ENCODE data around the gene TFPI.

TFPI gene

GRCh38 chr2:187435078-187435477 lies 119.2 kb downstream of the TFPI start:
- TF ChIP-seq CTCF (IDR thresholded peaks at IDR 0.05; ENCODE audit: insufficient read depth, low read depth, low read length, missing control alignments) = no peak
- no peak for DNase-seq (ENCODE audit: low read depth)

DNA sequence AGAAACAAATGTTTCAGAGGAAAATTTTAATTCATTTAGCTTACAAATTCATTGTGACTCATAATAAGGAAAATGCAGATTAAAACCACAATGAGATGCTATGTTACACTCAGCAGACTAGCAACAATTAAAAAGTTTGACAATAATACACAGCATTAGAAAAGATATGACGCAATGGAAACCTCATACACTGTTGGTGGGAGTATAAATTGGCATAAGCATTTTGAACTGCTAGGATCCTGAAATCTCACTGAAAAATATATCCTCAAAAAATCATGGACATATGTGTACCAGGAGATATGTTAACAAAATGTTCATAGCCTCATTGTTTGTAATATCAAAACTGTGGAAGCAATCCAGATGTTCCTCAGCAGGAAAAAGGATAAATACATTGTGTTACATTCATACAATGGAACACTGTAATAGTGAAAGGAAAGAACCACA lies 119.9 kb downstream of the TFPI start:
- DNase-seq (ENCODE audit: low read depth) = no peak
- TF ChIP-seq CTCF (IDR thresholded peaks at IDR 0.05; ENCODE audit: insufficient read depth, low read depth, low read length, missing control alignments) = no peak
- no peak overlapping the region for H3K4me3 ChIP-seq (ENCODE audit: low read depth, low read length)

More at GRCh38 chr2:187435078-187435477, 119.2 kb downstream of the TFPI start:
- no peak overlapping the region for H3K4me3 ChIP-seq (ENCODE audit: low read depth, low read length)

GRCh38 chr2:187431911-187432310 lies 122.3 kb downstream of the TFPI start:
- no peak for TF ChIP-seq CTCF (IDR thresholded peaks at IDR 0.05; ENCODE audit: insufficient read depth, low read depth, low read length, missing control alignments)
- no peak overlapping the region for H3K4me3 ChIP-seq (ENCODE audit: low read depth, low read length)
- DNase-seq (ENCODE audit: low read depth) = no peak

DNA sequence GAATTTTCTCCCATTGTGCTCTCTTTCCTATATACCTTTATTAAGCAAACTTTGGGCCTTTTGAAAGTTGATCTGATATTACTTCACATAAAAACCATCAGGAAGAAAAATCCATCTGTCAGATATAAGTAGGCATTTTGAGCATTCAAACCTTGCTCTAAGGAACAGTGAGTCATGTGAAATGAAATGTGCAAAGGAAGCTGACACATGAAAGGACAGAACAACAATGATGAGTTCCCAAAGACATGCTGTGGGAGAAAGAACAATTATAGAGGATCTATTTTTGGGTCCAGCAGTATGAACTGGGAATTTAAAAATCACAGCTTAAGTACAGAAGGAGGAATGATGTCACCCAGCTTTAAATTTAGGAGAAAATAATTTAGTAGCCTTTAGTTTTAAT lies 124.2 kb downstream of the TFPI start:
- TF ChIP-seq CTCF (IDR thresholded peaks at IDR 0.05; ENCODE audit: insufficient read depth, low read depth, low read length, missing control alignments) = no peak
- H3K4me3 ChIP-seq (ENCODE audit: low read depth, low read length) = no peak overlapping the region
- DNase-seq (ENCODE audit: low read depth) = no peak

DNA sequence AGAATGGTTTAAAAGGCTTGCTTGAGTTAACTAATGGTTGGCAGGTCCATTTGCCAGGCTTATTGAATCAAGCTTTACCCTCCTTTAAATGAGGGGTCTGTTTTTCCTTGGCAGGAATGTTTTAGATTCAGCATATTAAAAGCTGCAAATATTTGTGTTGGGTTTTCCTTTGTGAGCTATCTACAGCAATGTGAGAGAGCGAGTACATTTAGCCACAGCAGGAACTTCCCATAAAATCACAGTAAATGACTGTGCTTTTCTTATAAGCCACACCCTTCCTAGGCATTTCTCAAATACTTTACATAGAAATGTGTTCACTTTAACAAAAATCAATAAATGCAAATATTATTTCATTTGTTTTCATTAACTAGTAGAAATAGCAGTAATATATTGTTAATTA lies 130.1 kb downstream of the TFPI start:
- no peak for TF ChIP-seq CTCF (IDR thresholded peaks at IDR 0.05; ENCODE audit: insufficient read depth, low read depth, low read length, missing control alignments)
- no peak overlapping the region for H3K4me3 ChIP-seq (ENCODE audit: low read depth, low read length)
- no peak for DNase-seq (ENCODE audit: low read depth)

DNA sequence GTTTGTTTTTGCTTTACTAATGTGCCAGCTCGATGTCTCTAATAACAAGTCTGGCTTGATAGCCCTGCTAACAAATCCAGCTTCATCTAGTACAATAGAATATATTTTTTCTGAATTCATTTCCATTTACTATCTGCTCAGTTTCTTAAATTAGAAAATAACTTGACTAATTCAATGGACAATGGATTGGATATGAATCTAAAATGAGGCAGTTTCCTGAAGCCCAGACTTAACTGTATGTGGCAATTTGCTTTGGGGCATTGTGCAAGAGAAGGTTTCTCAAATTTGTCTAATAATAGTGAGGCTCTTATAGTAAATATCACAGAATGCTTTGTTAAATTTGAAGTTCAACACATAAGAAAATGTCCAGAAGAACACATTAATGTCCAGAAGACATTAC lies 132.0 kb downstream of the TFPI start:
- TF ChIP-seq CTCF (IDR thresholded peaks at IDR 0.05; ENCODE audit: insufficient read depth, low read depth, low read length, missing control alignments) = no peak
- no peak for DNase-seq (ENCODE audit: low read depth)
- no peak overlapping the region for H3K4me3 ChIP-seq (ENCODE audit: low read depth, low read length)

DNA sequence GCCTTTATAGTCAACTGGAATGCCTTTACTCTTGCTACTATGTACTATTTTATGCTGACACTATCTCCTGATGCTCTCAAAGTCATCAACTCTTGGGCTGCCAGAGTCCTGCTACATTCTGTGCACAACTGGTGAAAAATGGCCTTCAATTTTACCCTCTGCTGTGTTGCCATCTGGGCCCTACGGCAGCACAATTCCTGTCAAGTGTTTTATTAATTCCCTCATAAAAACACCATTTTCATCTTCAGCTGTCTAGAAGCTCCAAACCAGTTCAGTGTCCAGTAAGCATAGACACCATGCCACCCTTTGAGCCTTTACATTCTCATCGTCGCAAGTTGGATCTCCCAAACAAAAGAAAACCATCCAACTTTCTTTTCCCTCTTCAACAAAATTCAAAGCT lies 132.7 kb downstream of the TFPI start:
- DNase-seq (ENCODE audit: low read depth) = no peak
- no peak overlapping the region for H3K4me3 ChIP-seq (ENCODE audit: low read depth, low read length)
- TF ChIP-seq CTCF (IDR thresholded peaks at IDR 0.05; ENCODE audit: insufficient read depth, low read depth, low read length, missing control alignments) = no peak
